M059J (cell line): ENCODE results near the gene CPD. TPM values are rescaled to one million over a fixed set of nuclear protein-coding genes. Genes with fewer than 3 reads are reported as not detected.

Source experiments
- DNase-seq: peaks from one replicate; pipeline ENCODE4 v3.0.0-alpha.2; 2012; ENCODE audit warnings: low read depth
- total RNA-seq: library from RNA; depleted of rRNA; stranded (reverse); fragments of >200 nt; shearing (Covaris generic); gene quantifications from 2 replicates; pipeline ENCODE4 v1.2.3, GENCODE V29; 2014; rRNA removed

Gene CPD
- total RNA-seq, 1 experiment from 2014 or later = 52.3 TPM

DNA sequence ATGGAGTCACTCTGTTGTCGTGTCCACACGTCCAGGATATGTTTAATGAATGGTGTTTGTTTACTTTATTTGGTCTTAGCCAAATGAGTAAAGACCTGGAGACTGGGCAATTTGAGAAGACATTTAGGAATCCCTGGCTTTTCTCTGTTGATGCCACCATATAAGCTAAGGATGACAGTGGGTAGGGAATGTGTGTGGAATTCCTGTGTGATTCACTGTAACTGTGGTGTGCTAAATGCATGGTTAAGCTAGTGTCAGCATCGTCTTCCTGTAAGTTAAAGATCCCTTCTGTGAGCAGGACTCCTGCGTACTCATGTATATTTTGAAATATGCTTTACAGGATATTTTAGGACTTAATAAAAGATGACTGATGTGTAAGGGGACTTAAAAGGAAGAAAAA, 124.8 kb downstream of the CPD start:
- peak; percentile 14 for DNase-seq

GRCh38 chr17:30505868-30506417, 127.2 kb downstream of the CPD start:
- no peak for DNase-seq

DNA sequence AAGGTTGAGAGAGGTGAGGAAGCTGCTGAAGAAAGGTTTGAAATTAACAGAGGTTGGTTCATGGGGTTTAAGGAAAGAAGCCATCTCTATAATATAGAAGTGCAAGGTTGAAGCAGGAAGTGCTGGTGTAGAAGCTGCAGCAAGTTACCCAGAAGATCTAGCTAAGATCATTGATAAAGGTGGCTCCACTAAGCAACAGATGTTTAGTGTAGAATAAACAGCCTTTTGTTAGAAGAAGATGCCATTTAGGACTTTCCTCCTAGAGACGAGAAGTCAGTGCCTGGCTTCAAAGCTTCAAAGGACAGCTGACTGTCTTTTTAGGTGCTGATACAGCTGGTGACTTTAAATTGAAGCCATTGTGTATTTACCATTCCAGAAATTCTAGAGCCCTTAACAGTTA, 127.8 kb downstream of the CPD start:
- DNase-seq = no peak

- no peak for DNase-seq
Measured at GRCh38 chr17:30513346-30513745, 134.6 kb downstream of the CPD start.

GRCh38 chr17:30514895-30515596, 136.3 kb downstream of the CPD start:
- no peak for DNase-seq

DNA sequence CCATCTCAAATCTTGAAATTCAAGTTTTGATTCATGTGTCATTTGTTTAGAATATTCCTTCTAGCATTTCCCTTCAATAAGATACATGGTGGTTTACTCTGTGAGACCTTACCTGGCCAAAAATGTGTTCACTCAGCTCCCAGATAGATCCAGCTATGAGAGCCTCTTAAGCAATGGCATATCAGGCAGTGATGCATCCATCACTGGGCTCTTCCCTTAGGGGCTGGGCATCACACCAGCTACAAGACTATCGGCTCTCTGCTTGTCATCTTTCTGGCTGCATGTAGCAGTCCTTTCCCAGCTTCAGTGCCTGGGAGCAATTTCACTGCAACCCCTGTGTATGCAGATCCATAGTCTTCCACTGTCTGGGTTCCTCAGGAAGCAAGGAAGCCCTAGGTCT, 139.1 kb downstream of the CPD start:
- peak; percentile 15 for DNase-seq

GRCh38 chr17:30519166-30519565, 140.4 kb downstream of the CPD start:
- DNase-seq = peak; percentile 15

Other genes with a start within 250 kb of the CPD start
- gene SLC6A4, start 143.2 kb upstream of the CPD start, total RNA-seq = under 0.01 and 0.12 TPM in 2 replicates
- gene BLMH, start 87.0 kb upstream of the CPD start, total RNA-seq = 18.9 and 33.6 TPM in 2 replicates
- gene TMIGD1, start 44.9 kb upstream of the CPD start, total RNA-seq = not detected in 2 replicates
- gene GOSR1, start 98.5 kb downstream of the CPD start, total RNA-seq = 31.5 and 59.5 TPM in 2 replicates